Neural cell (in vitro differentiated cells): ENCODE data around the gene CNTNAP2. TPM values are rescaled to one million over a fixed set of nuclear protein-coding genes. Genes with fewer than 3 reads are reported as not detected.

Experiments used
- H2AFZ ChIP-seq: fragments of 200-600, 300-800 bp; sonication (generic), shearing (Covaris generic); 2 replicates; pipeline ENCODE4 v1.6.0; 2014; ENCODE audit warnings: low read depth, mild to moderate bottlenecking, antibody characterized with exemption, low read length, moderate library complexity
- H3F3A ChIP-seq: fragments of 200-600 bp; shearing (Covaris generic); 2 replicates; pipeline ENCODE4 v1.6.1; 2016; ENCODE audit warnings: mild to moderate bottlenecking, moderate library complexity, mixed read lengths, antibody characterized with exemption, low read length; ENCODE audit not compliant: insufficient read depth, poor library complexity, severe bottlenecking
- H3K27ac ChIP-seq: fragments of 200-600, 300-800 bp; sonication (generic), shearing (Covaris generic); 2 replicates; pipeline ENCODE4 v1.5.1; 2014; ENCODE audit warnings: mild to moderate bottlenecking, low read length, moderate library complexity
- H3K27me3 ChIP-seq: fragments of 300-800, 200-600 bp; sonication (generic), shearing (Covaris generic); 2 replicates; pipeline ENCODE4 v1.6.0; 2014; ENCODE audit warnings: mild to moderate bottlenecking, low read depth, low read length, moderate library complexity; ENCODE audit not compliant: insufficient read depth
- H3K36me3 ChIP-seq: fragments of 300-800, 200-600 bp; sonication (generic), shearing (Covaris generic); 2 replicates; pipeline ENCODE4 v1.5.1; 2014; ENCODE audit warnings: mild to moderate bottlenecking, antibody characterized with exemption, low read length, moderate library complexity; ENCODE audit not compliant: insufficient read depth
- H3K4me2 ChIP-seq: fragments of 300-800, 200-600 bp; sonication (generic), shearing (Covaris generic); 2 replicates; pipeline ENCODE4 v1.6.0; 2014; ENCODE audit warnings: mild to moderate bottlenecking, low read length
- H3K4me3 ChIP-seq: fragments of 300-800, 200-600 bp; sonication (generic), shearing (Covaris generic); 2 replicates; pipeline ENCODE4 v1.5.1; 2014; ENCODE audit warnings: mild to moderate bottlenecking, low read length, moderate library complexity
- H3K79me2 ChIP-seq: fragments of 200-600 bp; shearing (Covaris generic); replicated peaks from 2 replicates; pipeline ENCODE4 v1.6.0; 2014; ENCODE audit warnings: mild to moderate bottlenecking, low read length, moderate library complexity; ENCODE audit not compliant: insufficient read depth
- H3K9ac ChIP-seq: fragments of 300-800, 200-600 bp; sonication (generic), shearing (Covaris generic); 2 replicates; pipeline ENCODE4 v1.6.1; 2016; ENCODE audit warnings: mild to moderate bottlenecking, low read length, mixed read lengths
- H3K9me2 ChIP-seq: fragments of 200-600 bp; shearing (Covaris generic); 2 replicates; pipeline ENCODE4 v1.6.1; 2016; ENCODE audit warnings: mild to moderate bottlenecking, low read length, mixed read lengths; ENCODE audit not compliant: insufficient read depth
- H3K9me3 ChIP-seq: fragments of 200-600, 300-800 bp; sonication (generic), shearing (Covaris generic); 2 replicates; pipeline ENCODE4 v1.6.1; 2016; ENCODE audit warnings: mild to moderate bottlenecking, mixed run types, low read length, moderate library complexity, mixed read lengths
- H4K20me1 ChIP-seq: fragments of 200-600 bp; shearing (Covaris generic); 2 replicates; pipeline ENCODE4 v1.6.1; 2016; ENCODE audit warnings: mild to moderate bottlenecking, mixed run types; ENCODE audit not compliant: insufficient read depth
- CTCF ChIP-seq: fragments of 450-650 bp; IDR thresholded peaks from 2 replicates; pipeline ENCODE4 v1.5.1; 2014; ENCODE audit warnings: antibody characterized with exemption, mild to moderate bottlenecking, moderate library complexity; ENCODE audit not compliant: poor library complexity, severe bottlenecking
- EP300 ChIP-seq: fragments of 450-650 bp; conservative IDR thresholded peaks from 2 replicates; pipeline ENCODE4 v1.6.1; 2014; ENCODE audit warnings: antibody characterized with exemption, mild to moderate bottlenecking, moderate library complexity; ENCODE audit not compliant: poor library complexity, severe bottlenecking
- EZH2 ChIP-seq: fragments of 200-600, 300-800 bp; shearing (Covaris generic), sonication (generic); IDR thresholded peaks from 2 replicates; pipeline ENCODE4 v1.6.1; 2014; ENCODE audit warnings: antibody characterized with exemption, low read length, borderline replicate concordance, mild to moderate bottlenecking; ENCODE audit not compliant: insufficient read depth, poor library complexity, severe bottlenecking
- MXI1 ChIP-seq: fragments of 450-650 bp; conservative IDR thresholded peaks from 2 replicates; pipeline ENCODE4 v1.6.1; 2014; ENCODE audit warnings: antibody characterized with exemption, mild to moderate bottlenecking; ENCODE audit not compliant: poor library complexity, severe bottlenecking
- POLR2AphosphoS5 ChIP-seq: IDR thresholded peaks from 2 replicates; pipeline ENCODE4 v1.6.1; 2012
- RAD21 ChIP-seq: fragments of 450-650 bp; conservative IDR thresholded peaks from 2 replicates; pipeline ENCODE4 v1.6.1; 2014; ENCODE audit warnings: antibody characterized with exemption, mild to moderate bottlenecking, moderate library complexity
- REST ChIP-seq: IDR thresholded peaks from 2 replicates; pipeline ENCODE4 v1.6.1; 2012; ENCODE audit warnings: borderline replicate concordance
- SMC3 ChIP-seq: fragments of 450-650 bp; conservative IDR thresholded peaks from 2 replicates; pipeline ENCODE4 v1.6.1; 2014; ENCODE audit warnings: antibody characterized with exemption, mild to moderate bottlenecking, moderate library complexity; ENCODE audit not compliant: poor library complexity
- TAF1 ChIP-seq: IDR thresholded peaks from 2 replicates; pipeline ENCODE4 v1.6.1; 2012; ENCODE audit warnings: low read depth
- polyA plus RNA-seq: library from polyadenylated mRNA; depleted of rRNA; stranded (reverse); fragments of >200 nt; gene quantifications from 2 replicates; pipeline ENCODE4 v1.2.3, GENCODE V29; 2014

CNTNAP2 gene
- polyA plus RNA-seq, 1 donor from 2014 or later: 276 TPM

GRCh38 chr7:147992698-147993097 lies 1876.1 kb downstream of the CNTNAP2 start:
- TF ChIP-seq MXI1 (no peak), RAD21 (no peak), EZH2 (no peak), CTCF (no peak), TAF1 (no peak), REST (no peak), SMC3 (no peak), POLR2AphosphoS5 (no peak), EP300 (no peak)
- Histone ChIP-seq H3F3A (no peaks in the 10 kb centered on the region), H3K4me3 (no peak overlapping the region), H3K9ac (no peak overlapping the region), H3K79me2 (no peaks in the 10 kb centered on the region), H3K9me3 (no peaks in the 10 kb centered on the region), H3K27ac (no peak overlapping the region), H3K27me3 (no peaks in the 10 kb centered on the region), H3K9me2 (no peaks in the 10 kb centered on the region), H2AFZ (no peak overlapping the region), H3K4me2 (no peak overlapping the region), H4K20me1 (no peaks in the 10 kb centered on the region), H3K36me3 (no peaks in the 10 kb centered on the region)

- Histone ChIP-seq H2AFZ (no peak overlapping the region), H3K36me3 (no peaks in the 10 kb centered on the region), H3K4me3 (no peak overlapping the region), H3K4me2 (no peak overlapping the region), H3K9ac (no peak overlapping the region), H3K27me3 (no peaks in the 10 kb centered on the region), H3K9me2 (no peaks in the 10 kb centered on the region), H3F3A (no peaks in the 10 kb centered on the region), H3K9me3 (no peaks in the 10 kb centered on the region), H4K20me1 (no peaks in the 10 kb centered on the region), H3K79me2 (no peaks in the 10 kb centered on the region), H3K27ac (no peak overlapping the region)
- TF ChIP-seq SMC3 (no peak), TAF1 (no peak), CTCF (no peak), EZH2 (no peak), REST (no peak), POLR2AphosphoS5 (no peak), EP300 (no peak), MXI1 (no peak), RAD21 (no peak)
These were observed 1881.0 kb downstream of the CNTNAP2 start for GRCh38 chr7:147997636-147998035.
